Activated CD4-positive, alpha-beta T cell treated with anti-CD3 and anti-CD28 coated beads, Interleukin-2, amount 50 U/mL, for 48 hours (primary cell): ENCODE measurements around the gene VANGL1.

Source experiments
- DNase-seq, 2 experiments: peaks; one replicate each; pipeline ENCODE4 v3.0.0-alpha.2; 2020

VANGL1 gene

DNA sequence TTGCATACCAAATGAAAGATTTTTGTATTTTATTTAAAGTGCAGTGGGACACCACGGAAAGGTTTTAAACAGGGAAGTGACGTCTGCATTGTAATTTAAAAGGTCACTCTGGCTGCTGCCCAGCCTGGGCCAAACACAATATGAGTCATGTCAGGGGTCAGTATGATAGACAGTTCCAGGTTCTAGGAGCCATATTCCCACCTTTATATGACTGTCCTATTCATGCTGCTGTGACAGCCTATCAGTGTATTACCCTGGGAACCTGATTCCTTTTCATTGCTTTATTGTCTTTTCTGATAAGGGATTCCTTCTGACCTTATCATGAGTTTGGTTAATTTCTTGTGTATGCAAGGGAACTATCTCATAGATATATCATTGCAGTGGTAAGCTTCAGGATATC lies 5.3 kb downstream of the VANGL1 start:
- no peak for DNase-seq

DNA sequence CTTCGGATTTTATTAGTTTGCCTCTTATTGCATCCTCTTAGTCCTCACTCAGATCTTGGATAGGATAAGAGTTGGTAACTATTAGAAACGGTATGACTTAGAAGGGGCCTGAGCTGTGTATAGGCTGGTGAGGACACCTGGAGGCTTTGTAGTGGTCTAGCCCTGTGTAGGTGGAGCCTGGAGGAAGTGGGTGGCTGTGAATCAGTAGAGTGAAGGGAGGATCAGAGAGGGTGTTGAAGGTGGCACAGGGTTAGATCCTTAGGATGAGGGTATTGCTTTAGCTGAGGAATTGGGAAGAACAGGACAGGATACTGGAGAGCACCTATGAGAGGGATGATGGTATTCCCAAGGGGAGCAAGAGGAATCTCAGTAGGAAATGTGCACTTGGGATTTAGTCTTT lies 5.7 kb downstream of the VANGL1 start:
- DNase-seq = no peak

DNA sequence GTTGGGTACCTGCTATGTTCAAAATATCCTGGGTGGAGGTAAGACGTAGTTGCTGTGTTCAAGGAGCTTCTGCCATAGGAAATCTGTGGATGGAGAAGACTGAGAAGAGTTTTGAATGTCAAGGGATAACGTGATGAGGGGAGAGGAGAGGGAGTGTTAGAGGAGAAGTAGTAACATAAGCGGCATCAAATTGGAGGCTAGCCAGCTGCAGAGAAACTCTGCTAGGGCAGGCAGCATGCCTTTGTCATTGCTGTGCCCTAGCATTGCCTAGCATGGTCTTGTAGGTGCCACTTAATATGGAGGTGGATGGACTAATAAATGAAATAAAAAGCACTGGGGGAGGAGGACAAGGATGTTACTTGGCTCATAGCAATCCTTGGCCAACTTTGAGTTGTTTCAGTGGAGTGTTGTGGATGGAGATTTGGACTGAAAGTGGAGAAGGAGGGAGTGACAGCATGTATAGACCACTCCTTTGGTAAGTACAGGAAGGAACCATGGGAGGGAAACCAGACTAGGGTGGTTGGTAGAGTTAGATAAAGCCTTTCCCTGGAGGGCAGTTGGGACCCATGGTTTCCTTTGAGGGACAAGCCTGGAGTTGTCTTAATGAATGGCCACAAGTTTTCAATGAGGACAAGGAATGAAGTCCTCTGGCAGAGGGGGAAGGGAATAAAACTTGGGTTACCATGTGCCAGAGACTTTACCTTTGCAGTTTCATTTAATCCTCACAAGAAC lies 6.3 kb downstream of the VANGL1 start:
- no peak for DNase-seq

DNA sequence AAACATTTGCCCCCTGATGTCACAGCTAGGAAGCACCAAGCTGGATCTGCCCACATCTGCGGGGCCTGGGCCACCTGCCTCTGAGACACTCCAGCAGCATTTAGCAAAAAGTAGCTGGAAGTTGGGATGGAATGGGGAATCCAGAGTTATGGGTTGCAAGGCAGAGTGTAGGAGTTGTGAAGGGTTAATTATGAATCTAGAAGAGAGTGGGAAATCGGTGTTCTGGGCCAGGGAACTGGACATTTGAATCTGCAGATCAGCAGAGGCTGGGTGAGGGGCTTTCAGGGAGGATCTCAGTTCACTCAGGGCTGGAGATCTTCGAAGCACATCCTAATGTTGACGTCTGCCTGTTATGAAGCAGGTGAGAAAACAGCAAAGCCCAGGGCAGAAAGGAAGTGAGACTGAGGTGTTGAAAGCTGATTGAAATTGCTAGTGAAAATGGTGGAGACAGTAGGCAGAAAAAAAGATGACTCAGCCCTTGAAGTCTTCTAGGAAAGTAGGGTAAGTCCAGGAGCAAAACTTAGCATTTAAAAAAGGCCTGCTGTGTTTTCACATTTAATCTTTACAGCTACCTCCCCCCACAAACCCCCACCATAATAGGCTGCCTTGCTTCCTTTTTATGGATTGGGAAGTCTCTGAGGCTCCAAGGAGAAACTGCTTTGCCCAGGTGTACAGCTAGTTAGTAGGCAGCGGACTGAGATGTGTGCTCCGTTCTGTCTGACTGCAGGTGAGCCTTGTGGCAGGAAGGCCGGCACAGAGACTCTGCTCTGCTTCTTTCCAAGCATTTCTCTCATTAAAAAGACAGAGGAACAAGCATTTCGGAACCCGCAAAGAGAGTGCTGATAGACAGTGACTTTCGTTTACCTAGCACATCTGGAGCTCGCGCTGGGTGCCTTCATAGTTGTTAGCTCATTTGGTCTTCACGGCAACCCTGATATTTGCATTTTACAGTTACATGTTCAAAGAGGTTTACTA lies 7.2 kb downstream of the VANGL1 start:
- peak in 1 of 2 experiments; percentile 22 for DNase-seq

DNA sequence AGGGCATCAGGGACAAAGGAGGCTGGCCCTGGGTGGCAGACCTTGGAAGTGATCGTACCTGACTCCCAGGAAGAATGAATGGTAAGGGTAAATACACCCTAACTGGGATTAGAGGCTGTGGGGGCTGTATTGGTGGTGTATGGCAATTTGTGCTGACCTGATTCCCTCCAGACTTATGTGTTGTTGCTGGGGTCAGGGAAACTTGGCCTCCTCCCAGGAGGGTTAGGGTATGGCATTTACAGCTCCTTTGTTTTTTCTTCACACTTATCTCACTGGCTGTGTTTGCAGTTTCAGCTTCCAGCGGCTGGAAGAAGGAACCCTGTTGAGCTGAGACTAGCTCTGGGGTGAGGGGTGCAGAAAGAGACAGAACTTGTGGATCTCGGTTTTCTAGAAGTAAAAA lies 8.2 kb downstream of the VANGL1 start:
- no peak for DNase-seq

DNA sequence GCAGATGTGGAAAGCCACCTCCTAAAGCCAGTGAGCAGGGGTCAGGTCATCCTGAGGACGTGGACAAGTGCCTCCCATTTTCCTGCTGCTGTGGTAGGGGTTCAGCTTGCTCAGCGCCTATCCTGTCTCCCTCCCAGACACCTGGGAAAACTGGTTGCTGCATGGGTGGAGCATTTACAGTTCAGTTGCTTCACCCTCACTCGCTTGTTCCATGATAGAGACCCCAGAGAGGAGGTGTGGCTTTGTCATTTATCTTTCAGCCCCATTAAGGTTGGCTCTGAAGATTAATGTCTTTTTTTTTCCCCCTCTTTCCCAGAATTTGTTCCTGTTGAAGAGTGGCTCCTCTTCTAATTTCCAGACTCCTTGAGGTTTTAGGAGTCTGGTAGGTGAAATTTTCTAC lies 9.2 kb downstream of the VANGL1 start:
- no peak for DNase-seq

DNA sequence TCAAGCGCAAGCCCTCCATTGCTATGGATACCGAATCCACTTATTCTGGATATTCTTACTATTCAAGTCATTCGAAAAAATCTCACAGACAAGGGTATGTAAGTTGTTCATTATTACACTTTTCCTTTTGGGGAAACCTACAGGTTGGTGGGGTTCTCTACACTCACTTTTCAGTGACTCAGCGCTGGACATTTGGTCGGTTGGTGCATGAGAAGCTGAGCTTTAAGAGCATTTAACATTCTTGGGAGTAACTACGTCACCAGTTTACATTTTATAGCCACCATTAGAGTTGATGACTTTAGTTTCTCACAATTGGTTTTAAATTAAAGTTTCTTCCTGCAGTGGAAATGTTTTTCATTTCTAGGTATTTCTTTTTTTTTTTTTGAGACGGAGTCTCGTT lies 9.6 kb downstream of the VANGL1 start:
- DNase-seq = no peak

DNA sequence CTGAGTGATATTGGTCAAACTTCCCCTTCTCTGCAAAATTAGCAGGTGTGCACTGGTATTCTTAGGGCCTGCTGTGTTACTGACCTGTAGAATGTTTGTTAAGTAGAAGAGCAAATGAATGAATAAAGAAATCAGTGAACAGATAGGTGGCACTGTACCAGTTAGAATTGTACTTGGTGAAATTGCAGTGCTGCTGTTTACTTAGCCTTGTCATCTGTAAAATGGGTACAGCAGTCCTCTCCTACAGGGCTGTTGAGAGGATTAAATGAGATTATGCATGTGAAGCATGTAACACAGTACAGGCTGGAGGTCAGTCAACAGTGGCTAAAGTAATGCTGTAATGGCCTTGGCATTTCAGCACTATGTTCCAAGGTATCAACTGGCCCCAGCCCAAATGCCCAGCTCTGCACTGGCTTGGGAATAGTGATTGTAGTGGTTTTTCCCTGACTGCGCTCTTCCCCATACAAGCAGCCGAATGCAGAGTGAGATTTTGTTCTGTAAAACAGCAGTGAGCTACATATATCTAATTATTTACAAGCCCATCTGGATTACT lies 10.5 kb downstream of the VANGL1 start:
- DNase-seq = no peak

DNA sequence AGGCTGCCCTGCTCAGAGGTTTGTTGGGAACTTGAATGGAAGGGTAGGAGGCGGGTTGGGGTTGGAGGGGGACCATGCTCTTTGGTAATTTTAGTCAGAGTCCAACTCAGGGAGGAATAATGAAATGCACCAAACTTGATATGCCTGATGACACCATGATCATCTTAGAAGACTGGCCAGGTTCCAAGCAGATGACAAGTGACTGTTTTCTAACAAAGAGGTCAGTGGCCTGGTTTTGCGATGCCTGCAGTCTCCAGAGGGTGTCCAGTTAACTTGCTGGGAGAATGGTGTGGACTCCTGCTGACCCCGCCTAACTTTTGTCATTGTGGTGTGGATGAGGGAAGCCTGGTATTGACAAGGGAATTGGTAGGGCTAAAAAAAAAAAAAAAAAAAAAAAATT lies 12.4 kb downstream of the VANGL1 start:
- no peak for DNase-seq

DNA sequence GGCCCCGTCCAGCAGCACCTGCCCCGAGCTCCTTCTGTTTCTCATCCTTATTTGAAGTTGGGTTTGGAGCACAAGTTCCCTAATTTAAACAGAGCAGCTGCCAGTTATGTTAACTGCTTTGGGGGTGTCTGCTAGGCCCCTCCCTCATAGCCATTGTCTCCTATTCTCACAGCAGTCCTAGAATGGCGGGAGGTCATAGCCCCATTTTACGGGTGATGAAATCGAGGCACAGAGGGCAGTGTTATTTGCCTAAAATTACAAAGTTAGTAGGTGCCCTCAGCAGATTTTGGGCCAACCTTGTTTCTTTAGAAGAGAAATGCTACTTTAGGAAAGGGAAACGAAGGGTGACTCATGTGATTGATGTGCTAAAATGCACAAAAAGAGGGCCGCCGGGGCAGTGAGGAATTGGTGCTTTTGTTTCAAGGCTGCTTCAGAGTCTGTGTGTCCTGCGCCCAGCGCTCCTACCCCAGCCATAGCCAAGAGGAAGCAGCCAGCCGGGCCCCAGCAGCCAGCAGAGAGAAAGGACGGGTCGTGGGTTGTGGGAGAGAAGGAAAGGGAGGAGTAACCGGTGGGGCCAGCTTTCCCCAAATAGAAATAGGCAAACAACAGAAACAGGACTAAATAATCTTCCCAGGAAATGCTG lies 13.0 kb downstream of the VANGL1 start:
- no peak for DNase-seq

DNA sequence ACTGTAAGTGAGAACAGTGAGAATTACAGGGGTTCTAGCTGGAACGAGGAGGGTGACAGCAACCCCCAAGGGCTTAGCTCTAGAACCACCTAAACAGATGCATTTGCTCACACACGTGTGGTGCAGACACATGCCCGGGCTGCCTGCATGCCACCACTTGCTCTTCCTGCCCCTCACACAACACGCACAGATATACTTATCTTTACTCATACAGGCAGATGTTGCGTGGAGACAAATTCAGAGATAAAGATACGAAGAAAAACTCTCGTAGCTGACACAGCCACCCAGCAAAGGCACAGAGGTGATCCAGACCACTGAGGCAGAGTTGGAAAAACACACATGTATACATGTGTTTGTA lies 13.5 kb downstream of the VANGL1 start:
- DNase-seq = no peak

DNA sequence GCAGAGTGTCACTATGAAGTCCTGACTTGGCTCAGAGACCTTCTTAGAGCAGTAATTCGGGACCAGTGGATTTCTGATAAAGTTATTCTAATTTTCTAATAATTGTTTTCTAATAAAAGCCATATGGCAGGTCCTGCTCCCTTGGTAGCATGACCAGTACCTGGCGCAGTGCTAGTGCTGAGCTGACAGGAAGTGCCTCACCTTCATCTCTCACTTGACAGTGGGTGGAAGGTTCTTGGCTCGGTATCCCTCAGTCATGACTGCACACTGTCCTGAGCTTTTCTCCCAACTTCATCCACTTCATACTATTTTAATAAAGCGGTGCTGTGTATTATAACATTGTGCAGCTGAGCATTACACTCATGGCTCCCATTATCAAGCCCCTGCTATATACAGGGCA lies 14.1 kb downstream of the VANGL1 start:
- DNase-seq = no peak

DNA sequence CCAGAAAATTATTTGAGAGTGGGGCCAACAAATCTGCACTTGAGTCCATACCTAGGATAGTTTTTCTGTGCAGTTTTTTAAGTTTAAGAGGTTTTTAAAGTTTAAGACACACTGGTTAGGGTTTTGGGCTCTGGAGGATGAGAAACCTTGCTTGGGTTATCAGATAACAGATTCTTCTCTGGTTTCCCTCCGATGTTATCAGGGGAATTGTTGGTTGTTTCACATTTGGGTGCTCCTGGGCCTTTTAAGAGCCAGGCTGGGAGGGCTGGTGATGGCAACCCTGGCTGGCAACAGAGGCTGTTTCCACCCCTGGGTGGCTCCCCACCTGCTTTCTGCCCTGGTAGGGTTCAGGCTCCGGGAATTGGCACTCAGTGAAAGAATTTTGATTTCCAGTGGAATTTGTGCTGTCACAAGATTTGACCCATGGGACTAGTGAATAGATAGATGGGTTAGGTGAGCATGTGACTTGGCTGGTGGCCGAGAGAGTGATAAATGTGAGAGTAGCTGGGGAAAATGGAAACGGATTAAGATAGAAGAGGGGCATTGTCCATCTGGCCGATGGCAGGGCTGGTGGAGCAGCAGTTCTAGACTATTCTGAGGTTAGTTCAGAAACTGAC lies 14.8 kb downstream of the VANGL1 start:
- no peak for DNase-seq

DNA sequence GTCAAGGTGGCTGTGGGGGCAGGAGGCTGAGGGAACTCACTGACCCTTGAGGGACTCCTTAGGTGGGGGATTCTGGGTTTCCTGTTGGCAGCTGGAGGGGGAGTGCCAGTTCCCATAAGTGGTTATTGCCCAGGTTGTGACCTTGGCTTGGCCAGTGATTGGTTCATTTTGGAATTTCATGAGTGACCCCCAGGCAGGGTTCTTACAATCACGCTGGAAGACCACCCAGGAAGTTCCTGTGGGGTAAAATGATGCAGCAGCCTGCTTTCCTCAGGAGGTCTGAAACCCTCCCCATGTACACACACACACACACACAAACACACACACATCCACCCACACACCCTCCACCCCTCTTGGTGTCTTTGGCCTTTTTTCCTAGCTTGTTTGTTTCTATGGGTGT lies 16.9 kb downstream of the VANGL1 start:
- DNase-seq = no peak

DNA sequence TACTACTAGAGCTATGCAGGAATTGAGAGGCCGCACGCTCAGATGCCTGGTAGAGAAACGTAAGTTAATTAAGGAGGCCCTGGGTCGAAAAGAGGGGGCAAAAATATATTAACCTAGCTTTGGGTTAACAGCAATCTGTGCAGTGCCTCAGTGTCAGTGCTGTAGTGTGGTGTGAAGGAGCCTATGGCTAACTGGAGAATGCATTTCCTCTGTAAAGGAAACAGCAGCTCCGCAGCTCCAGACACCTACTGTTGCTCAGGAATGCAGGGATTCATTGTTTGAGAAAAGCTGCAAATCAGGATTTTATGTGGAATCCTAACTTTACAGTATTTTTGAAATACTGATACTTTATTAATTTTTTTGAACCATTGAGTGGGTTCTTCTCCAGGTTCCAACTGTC lies 18.4 kb downstream of the VANGL1 start:
- no peak for DNase-seq

DNA sequence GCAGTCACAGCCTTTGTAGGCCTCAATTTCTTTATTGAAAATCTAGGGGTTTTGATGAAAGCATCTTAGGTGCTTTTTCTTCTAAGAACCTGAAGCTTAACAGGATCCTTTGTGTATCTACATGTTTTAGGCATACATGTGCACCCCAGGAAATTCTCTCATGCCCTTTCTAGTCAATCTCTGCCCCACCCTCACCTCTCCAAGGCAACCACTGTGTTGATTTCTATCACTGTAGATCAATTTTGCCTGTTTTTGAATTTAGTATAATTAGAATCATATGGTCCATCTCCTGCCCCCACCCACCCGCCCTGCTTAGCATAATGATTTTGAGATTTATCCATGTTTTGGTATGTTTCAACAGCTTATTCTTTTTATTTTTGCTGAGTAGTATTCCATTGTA lies 19.4 kb downstream of the VANGL1 start:
- no peak for DNase-seq

DNA sequence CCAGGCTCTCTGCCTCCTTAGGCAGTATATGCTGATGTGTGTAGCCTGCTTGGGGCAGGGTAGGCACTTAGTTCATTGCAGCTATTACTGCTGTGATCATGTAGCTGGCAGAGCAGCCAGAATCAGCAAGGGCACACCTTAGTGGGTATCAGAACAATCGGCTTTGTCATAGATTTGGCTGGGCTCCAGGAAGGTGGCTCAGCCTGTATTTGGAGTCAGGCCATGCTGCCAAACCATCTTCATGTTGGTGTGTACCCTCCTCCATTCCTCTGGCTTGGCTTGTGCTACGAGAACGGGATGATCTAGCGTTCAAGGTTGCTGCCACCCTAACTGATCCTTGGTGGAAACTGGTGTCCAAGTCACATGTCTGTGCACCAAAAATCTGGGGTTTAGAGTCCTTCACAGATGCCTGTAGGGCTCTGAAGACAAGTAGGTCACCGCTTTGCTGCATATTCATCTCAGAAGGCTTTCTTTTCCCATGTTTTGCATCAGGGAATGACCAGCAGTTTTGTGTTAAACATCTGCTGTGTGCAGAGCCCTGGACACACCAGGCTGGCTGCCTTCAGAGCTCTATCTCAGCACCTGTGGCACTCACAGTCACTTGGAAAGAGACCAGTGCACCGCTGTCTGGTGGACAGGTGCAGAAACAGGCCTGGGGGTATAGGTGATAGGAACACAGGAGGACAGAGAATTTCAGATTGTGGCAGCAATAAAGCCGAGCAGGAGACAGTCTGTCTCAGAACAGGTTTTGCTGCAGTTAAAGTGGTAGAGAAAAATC lies 23.7 kb downstream of the VANGL1 start:
- no peak for DNase-seq

DNA sequence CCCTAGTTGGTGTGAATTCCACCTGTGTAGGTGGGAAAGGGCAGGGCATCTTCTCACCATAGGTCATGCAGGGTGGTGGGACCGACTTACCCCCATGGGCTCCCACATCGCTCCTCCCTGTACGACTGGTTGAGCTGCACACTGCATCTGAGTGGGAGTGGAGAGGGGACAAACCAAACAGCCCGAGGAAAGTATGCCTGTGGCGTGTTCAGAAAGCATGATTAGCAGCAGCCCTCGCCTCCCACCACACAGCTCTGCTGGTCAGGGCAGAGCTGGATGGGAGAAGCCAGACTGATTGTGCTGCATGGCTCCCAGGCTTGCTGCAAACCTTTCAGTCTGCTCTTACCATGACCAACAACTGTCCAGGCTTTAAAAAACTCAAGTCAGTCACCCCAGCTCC lies 24.4 kb downstream of the VANGL1 start:
- DNase-seq = no peak

DNA sequence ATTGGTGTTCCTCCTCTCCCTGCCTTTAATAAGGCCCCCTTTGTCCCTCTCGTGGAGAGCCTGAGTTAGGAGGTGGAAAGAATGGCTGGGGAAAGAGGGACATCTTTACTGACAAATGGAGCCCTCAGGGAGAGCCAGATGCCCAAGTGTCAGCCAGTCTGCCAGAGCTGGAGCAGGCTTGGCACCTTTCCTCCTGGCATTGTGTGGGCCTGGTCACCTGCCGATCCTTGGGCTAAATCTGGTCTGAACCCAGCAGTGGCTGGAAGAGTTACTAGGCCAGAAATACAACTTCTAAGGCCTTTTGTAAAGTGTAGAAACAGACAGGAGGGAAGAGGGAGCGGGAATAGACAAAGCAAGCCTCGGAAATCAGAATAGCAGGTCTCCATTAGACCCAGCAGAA lies 24.9 kb downstream of the VANGL1 start:
- DNase-seq = no peak

DNA sequence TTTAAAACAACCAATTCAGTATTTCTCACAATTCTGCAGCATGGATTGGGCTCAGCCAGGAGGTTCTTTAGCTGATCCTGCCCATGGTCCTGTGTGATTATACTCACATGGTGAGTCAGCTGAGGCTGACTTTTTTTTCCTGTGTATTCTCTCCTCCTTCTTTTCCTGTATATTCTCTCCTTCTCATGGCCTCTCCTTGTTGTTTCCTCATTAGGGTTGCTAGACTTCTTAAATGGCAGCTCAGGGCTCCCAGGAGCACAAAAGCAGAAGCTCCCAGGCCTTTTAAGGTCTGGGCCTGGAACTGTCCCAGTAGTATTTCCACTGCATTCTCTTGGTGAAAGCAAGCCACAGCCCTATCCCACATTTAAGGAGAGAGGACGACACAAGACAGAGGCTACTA lies 26.8 kb downstream of the VANGL1 start:
- DNase-seq = no peak

DNA sequence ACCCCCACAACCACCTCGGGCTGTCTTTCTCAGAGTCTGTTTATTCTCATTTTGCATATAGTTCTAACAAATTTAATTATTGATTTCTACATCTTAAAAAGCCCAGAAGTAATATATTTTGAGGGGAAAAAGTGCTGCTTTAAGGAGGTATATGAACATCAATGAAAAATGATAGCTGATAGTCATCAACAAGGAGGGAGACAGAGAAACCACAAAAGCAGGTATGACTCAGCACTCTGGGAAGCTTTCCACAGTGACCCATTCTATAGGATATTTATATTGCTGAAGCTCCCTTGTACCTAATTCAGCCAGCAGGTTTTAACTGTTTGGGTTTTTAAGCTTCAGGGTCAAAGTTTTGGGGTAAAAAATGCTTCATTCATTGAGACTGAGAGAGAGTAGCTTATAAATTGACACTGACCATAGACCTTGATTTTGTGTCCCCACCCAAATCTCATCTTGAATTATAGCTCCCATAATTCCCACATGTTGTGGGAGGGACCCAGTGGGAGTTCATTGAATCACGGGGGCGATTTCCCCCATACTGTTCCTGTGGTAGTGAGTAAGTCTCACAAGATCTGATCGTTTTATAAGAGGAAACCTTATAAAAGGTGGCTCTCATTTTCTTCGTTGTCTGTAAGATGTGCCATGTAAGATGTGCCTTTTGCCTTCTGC lies 27.4 kb downstream of the VANGL1 start:
- no peak for DNase-seq

DNA sequence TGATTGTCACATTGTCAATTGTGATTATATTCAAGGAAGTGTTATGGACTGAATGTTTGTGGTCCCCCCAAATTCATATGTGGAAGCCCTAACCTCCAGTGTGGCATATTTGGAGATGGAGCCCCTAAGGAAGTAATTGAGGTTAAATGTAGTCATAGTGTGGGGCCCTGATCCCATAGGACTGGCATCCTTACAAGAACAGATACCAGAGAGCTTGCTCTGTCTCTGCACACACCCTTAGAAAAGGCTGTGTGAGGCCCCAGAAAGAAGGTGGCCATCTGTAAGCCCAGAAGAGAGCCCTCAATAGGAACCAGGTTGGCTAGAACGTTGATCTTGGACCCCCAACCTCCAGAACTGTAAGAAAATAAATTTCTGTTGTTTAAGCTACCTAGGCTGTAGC lies 28.1 kb downstream of the VANGL1 start:
- DNase-seq = no peak
